Measurements from ENCODE around the gene NKD2. TPM values are rescaled to one million over a fixed set of nuclear protein-coding genes. Genes with fewer than 3 reads are reported as not detected.

Gene NKD2
- total RNA-seq, 2 donors from 2014 or later, result 1.4 to 1.5 TPM

GRCh38 chr5:997001-997474 lies 11.6 kb upstream of the NKD2 start:
- no peak for ATAC-seq (ENCODE audit: insufficient number of reproducible peaks, low FRiP score, low read depth)
- Histone ChIP-seq H3K27me3 (replicated peaks; ENCODE audit: insufficient read depth) (no peaks in the 10 kb centered on the region), H3K27ac (no peak overlapping the region), H3K4me1 (ENCODE audit: control insufficient read depth in 1 of 2, low read depth in 2 of 2) (no peaks in the 10 kb centered on the region), H3K36me3 (no peaks in the 10 kb centered on the region), H3K4me3 (no peak overlapping the region), H3K9me3 (no peaks in the 10 kb centered on the region)
- no peak for DNase-seq (ENCODE audit: low spot score)
- TF ChIP-seq CTCF (IDR thresholded peaks at IDR 0.05), result no peak

- no peaks in the 10 kb centered on the region for H3K9me3 ChIP-seq
- no peaks in the 10 kb centered on the region for H3K27me3 ChIP-seq (replicated peaks; ENCODE audit: insufficient read depth)
- ATAC-seq (ENCODE audit: insufficient number of reproducible peaks, low FRiP score, low read depth) (no peak), DNase-seq (ENCODE audit: low spot score) (no peak)
- no peak overlapping the region for H3K4me3 ChIP-seq
- TF ChIP-seq CTCF (IDR thresholded peaks at IDR 0.05), result no peak
- H3K4me1 ChIP-seq (ENCODE audit: control insufficient read depth in 1 of 2, low read depth in 2 of 2), result no peaks in the 10 kb centered on the region
- H3K36me3 ChIP-seq, result no peaks in the 10 kb centered on the region
- no peak overlapping the region for H3K27ac ChIP-seq
Observed at GRCh38 chr5:997711-998110, 10.9 kb upstream of the NKD2 start.

- no peaks in the 10 kb centered on the region for H3K4me1 ChIP-seq (ENCODE audit: control insufficient read depth in 1 of 2, low read depth in 2 of 2)
- no peak overlapping the region for H3K27ac ChIP-seq
- H3K36me3 ChIP-seq, result no peaks in the 10 kb centered on the region
- no peaks in the 10 kb centered on the region for H3K27me3 ChIP-seq (replicated peaks; ENCODE audit: insufficient read depth)
- H3K9me3 ChIP-seq, result no peaks in the 10 kb centered on the region
- no peak for TF ChIP-seq CTCF (IDR thresholded peaks at IDR 0.05)
- no peak overlapping the region for H3K4me3 ChIP-seq
- ATAC-seq (ENCODE audit: insufficient number of reproducible peaks, low FRiP score, low read depth) (no peak), DNase-seq (ENCODE audit: low spot score) (no peak)
Observed at GRCh38 chr5:998246-999031, 10.2 kb upstream of the NKD2 start.

- Histone ChIP-seq H3K4me3 (no peak overlapping the region), H3K9me3 (no peaks in the 10 kb centered on the region), H3K36me3 (no peaks in the 10 kb centered on the region), H3K27ac (no peak overlapping the region), H3K4me1 (ENCODE audit: control insufficient read depth in 1 of 2, low read depth in 2 of 2) (no peaks in the 10 kb centered on the region), H3K27me3 (replicated peaks; ENCODE audit: insufficient read depth) (no peaks in the 10 kb centered on the region)
- DNase-seq (ENCODE audit: low spot score) (no peak), ATAC-seq (ENCODE audit: insufficient number of reproducible peaks, low FRiP score, low read depth) (no peak)
- TF ChIP-seq CTCF (IDR thresholded peaks at IDR 0.05), result no peak
Observed at GRCh38 chr5:999032-999501, 9.5 kb upstream of the NKD2 start.

GRCh38 chr5:999724-1000123 lies 8.9 kb upstream of the NKD2 start:
- TF ChIP-seq CTCF (IDR thresholded peaks at IDR 0.05), result no peak
- DNase-seq (ENCODE audit: low spot score) (no peak), ATAC-seq (ENCODE audit: insufficient number of reproducible peaks, low FRiP score, low read depth) (no peak)
- H3K9me3 ChIP-seq, result no peaks in the 10 kb centered on the region
- no peaks in the 10 kb centered on the region for H3K4me1 ChIP-seq (ENCODE audit: control insufficient read depth in 1 of 2, low read depth in 2 of 2)
- no peaks in the 10 kb centered on the region for H3K36me3 ChIP-seq
- no peaks in the 10 kb centered on the region for H3K27me3 ChIP-seq (replicated peaks; ENCODE audit: insufficient read depth)
- H3K27ac ChIP-seq, result no peak overlapping the region
- no peak overlapping the region for H3K4me3 ChIP-seq

Measured in thoracic aorta (tissue), 2 donors.